Keratinocyte (primary cell): ENCODE measurements around the gene HES7. TPM values are rescaled to one million over a fixed set of nuclear protein-coding genes. Genes with fewer than 3 reads are reported as not detected.
A peak's percentile ranks its signal among the peaks of the same experiment; 100 is the strongest.

Experiments
- DNase-seq: peaks from one replicate; pipeline ENCODE4 v3.0.0-alpha.2; 2011; ENCODE audit warnings: low read depth, missing footprints, low spot score
- FAIRE-seq: peaks from 2 replicates; lab custom pipeline; 2011; peaks lifted over from hg19 to GRCh38; lab: Jason Lieb, UNC
- H2AFZ ChIP-seq: 2 replicates; pipeline ENCODE4 v1.6.0; 2012; ENCODE audit warnings: low read length, control low read depth, inconsistent platforms; ENCODE audit not compliant: control insufficient read depth
- H3K27ac ChIP-seq: 2 replicates; pipeline ENCODE4 v1.5.1; 2011; ENCODE audit warnings: low read length; ENCODE audit not compliant: control insufficient read depth, insufficient read depth
- H3K27me3 ChIP-seq: 3 replicates; pipeline ENCODE4 v1.6.0; 2011; ENCODE audit warnings: low read length; ENCODE audit not compliant: control insufficient read depth, insufficient read depth; ENCODE audit errors: extremely low read depth
- H3K36me3 ChIP-seq, 2 experiments: 2 replicates in 1 of 2; 3 replicates in 1 of 2; pipeline ENCODE4 v1.5.1; 2011; ENCODE audit warnings: low read length in 2 of 2, mild to moderate bottlenecking in 1 of 2; ENCODE audit not compliant: control insufficient read depth in 2 of 2, insufficient read depth in 2 of 2; ENCODE audit errors: extremely low read depth in 1 of 2
- H3K4me1 ChIP-seq: 3 replicates; pipeline ENCODE4 v1.5.1; 2011; ENCODE audit warnings: low read length; ENCODE audit not compliant: control insufficient read depth, insufficient read depth; ENCODE audit errors: extremely low read depth
- H3K4me2 ChIP-seq: 3 replicates; pipeline ENCODE4 v1.6.0; 2011; ENCODE audit warnings: low read depth, low read length; ENCODE audit not compliant: control insufficient read depth, insufficient read depth; ENCODE audit errors: extremely low read depth
- H3K4me3 ChIP-seq, 3 experiments: fragments of 200-600 bp in 1 of 3; sonication (generic) in 1 of 3; 2 replicates in 2 of 3; 3 replicates in 1 of 3; pipeline ENCODE4 v1.5.1; 2011 to 2016; ENCODE audit warnings: low read length in 3 of 3, mild to moderate bottlenecking in 3 of 3, control low read depth in 2 of 3, inconsistent platforms in 1 of 3, low read depth in 1 of 3, mixed read lengths in 1 of 3, mixed run types in 1 of 3, moderate library complexity in 1 of 3; ENCODE audit not compliant: control insufficient read depth in 2 of 3, insufficient read depth in 2 of 3; ENCODE audit errors: extremely low read depth in 1 of 3
- H3K79me2 ChIP-seq: 2 replicates; pipeline ENCODE4 v1.6.0; 2012; ENCODE audit warnings: low read length; ENCODE audit not compliant: control insufficient read depth, insufficient read depth
- H3K9ac ChIP-seq: 3 replicates; pipeline ENCODE4 v1.6.0; 2011; ENCODE audit warnings: low read length; ENCODE audit not compliant: control insufficient read depth, insufficient read depth; ENCODE audit errors: extremely low read depth
- H3K9me1 ChIP-seq: 3 replicates; pipeline ENCODE4 v1.6.0; 2011; ENCODE audit warnings: low read length; ENCODE audit not compliant: control insufficient read depth, insufficient read depth; ENCODE audit errors: extremely low read depth
- H3K9me3 ChIP-seq: 2 replicates; pipeline ENCODE4 v1.5.1; 2012; ENCODE audit warnings: low read depth, low read length; ENCODE audit not compliant: control insufficient read depth
- H4K20me1 ChIP-seq: 3 replicates; pipeline ENCODE4 v1.6.0; 2011; ENCODE audit warnings: low read length; ENCODE audit not compliant: control insufficient read depth, insufficient read depth; ENCODE audit errors: extremely low read depth
- EZH2 ChIP-seq: IDR thresholded peaks from one replicate; pipeline ENCODE4 v1.6.1; 2012; ENCODE audit warnings: inconsistent platforms, mild to moderate bottlenecking, low read length, moderate library complexity
- dilution Hi-C: fragments of 300-500 bp; cut with MboI; formaldehyde crosslinking; loops from one replicate; pipeline ENCODE4 v1.7.0; 2020; ENCODE audit warnings: low sequenced_read_pairs; ENCODE audit not compliant: extremely low pct_ligation_motif_present
- polyA plus RNA-seq, 5 experiments: library from polyadenylated mRNA; depleted of rRNA in 3 of 5; stranded (reverse) in 3 of 5; stranded (forward) in 1 of 5; unstranded in 1 of 5; fragments of >200 nt; gene quantifications; 1 replicate in 1 of 5; 2 replicates in 3 of 5; 3 replicates in 1 of 5; pipeline versions ENCODE4 v1.2.1 to v1.2.3, GENCODE V29; 2011 to 2012; ENCODE audit warnings: missing spikeins in 2 of 5, low read depth in 1 of 5, low replicate concordance in 1 of 5
- TF ChIP-seq, protein P1 (sequence below), 3 experiments: IDR thresholded peaks in 1 of 3; conservative IDR thresholded peaks in 1 of 3; optimal IDR thresholded peaks in 1 of 3; 2 replicates in 2 of 3; 3 replicates in 1 of 3; pipeline versions ENCODE3 to v1.5.1; 2011; ENCODE audit warnings: low read length in 3 of 3, mild to moderate bottlenecking in 3 of 3, moderate library complexity in 2 of 3, control low read depth in 1 of 3, inconsistent platforms in 1 of 3; ENCODE audit not compliant: insufficient read depth in 2 of 3; ENCODE audit errors: extremely low read depth in 1 of 3

HES7 gene
- polyA plus RNA-seq, 1 donor (not counting 4 experiments of a cell fraction or from before 2014, with no cell fraction given): 0.33 TPM

DNA sequence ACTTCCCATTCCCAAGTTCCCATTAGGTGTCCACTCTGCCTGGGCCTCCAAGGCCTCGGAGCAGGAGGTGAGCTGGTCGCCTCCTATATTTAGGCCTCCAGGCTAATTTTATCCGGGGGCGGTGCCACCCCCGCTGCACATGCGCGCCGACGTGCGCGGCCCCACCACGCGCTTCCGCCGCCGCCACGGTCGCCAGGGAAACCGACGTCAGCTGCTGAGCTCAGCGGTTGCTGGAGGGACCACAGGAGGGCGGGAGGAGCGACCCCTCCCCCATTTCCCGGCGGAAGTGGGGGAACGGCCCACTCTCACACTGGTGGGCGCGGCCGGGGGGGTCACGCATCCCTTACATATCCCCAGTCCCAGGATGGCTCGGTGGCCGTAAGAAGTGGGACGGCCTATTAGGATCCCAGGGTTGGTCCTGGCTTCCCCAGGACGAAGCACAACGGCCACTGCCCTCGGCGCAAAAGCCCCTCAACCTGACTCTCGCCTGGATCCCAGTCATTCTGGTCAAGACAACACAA is 27.3 kb upstream of the HES7 start:
- Histone ChIP-seq H3K4me1 (peaks cover 33% of the 10 kb centered on the region), H2AFZ (no peak overlapping the region)
- dilution Hi-C loops: no loop called here

DNA sequence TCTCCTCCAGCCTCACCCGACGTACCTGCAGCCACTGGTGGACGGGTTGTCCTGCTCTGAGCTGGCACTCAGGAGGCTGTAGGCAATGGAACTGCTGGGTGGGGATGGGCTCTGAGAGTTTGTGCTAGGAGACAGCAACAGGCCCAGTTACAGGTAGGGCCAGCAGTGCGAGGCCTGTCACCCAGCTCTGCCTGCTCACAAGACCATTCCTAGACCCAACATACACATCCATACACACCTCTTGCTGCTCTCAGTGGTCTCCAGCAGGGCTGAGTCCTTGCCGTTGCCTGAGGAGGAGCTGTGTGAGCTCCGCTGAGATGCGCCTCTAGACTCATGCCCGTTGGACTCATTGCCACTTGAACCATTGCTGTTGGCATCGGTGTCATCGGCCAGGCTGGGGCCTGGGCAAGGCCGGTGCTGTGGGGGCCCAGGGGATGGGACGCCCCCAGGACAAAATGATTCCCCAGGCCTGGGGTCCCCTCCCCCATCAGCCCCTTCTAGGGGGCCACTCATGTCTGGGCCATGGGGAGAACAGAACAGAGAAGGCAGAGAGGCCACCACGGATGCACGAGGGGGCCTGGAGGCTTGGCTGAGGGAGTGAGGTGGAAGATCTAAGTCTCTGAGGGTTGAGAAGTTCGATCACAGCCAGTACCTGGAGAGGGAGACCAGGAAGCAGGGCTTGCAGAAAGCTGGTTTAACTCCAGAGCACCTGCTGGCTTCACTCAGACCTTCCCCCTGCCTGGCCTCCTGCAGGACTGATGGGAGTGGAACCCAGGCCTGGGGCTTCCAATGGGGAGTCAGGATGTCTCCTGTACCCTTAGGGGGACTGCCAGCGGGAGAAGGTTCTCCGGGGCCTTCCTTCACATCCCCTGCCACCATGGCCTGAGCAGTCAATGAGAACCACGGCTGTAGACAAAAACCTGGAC is 26.6 kb upstream of the HES7 start:
- H3K4me2 ChIP-seq: peak overlapping the region; percentile 90
- peaks cover 46% of the 10 kb centered on the region for H3K79me2 ChIP-seq
- H3K9me3 ChIP-seq: no peaks in the 10 kb centered on the region
- peaks cover 45 to 60% of the 10 kb centered on the region in 2 experiments for H3K36me3 ChIP-seq
- FAIRE-seq: no peak
- H3K9me1 ChIP-seq: peaks cover 11% of the 10 kb centered on the region
- TF ChIP-seq, protein P1, sequence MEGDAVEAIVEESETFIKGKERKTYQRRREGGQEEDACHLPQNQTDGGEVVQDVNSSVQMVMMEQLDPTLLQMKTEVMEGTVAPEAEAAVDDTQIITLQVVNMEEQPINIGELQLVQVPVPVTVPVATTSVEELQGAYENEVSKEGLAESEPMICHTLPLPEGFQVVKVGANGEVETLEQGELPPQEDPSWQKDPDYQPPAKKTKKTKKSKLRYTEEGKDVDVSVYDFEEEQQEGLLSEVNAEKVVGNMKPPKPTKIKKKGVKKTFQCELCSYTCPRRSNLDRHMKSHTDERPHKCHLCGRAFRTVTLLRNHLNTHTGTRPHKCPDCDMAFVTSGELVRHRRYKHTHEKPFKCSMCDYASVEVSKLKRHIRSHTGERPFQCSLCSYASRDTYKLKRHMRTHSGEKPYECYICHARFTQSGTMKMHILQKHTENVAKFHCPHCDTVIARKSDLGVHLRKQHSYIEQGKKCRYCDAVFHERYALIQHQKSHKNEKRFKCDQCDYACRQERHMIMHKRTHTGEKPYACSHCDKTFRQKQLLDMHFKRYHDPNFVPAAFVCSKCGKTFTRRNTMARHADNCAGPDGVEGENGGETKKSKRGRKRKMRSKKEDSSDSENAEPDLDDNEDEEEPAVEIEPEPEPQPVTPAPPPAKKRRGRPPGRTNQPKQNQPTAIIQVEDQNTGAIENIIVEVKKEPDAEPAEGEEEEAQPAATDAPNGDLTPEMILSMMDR (optimal IDR thresholded peaks at IDR 0.05 in 1 of 3, IDR thresholded peaks at IDR 0.05 in 1 of 3, conservative IDR thresholded peaks at IDR 0.05 in 1 of 3; ENCODE audit: extremely low read depth in 1 of 3, insufficient read depth in 2 of 3, low read length in 3 of 3): no peak
- no peak for TF ChIP-seq EZH2
- dilution Hi-C loops: no loop called here
- no peaks in the 10 kb centered on the region for H3K27me3 ChIP-seq
- H4K20me1 ChIP-seq: peaks cover 18% of the 10 kb centered on the region
- H3K9ac ChIP-seq: peak overlapping the region; percentile 100
- peaks cover 33% of the 10 kb centered on the region for H3K4me1 ChIP-seq
- peak overlapping the region in 2 of 3 experiments; percentile 62 to 86 for H3K4me3 ChIP-seq
- H3K27ac ChIP-seq: peak overlapping the region; percentile 13
- H2AFZ ChIP-seq: no peak overlapping the region
- no peak for DNase-seq

More for the DNA sequence above, 27.3 kb upstream of the HES7 start:
- Histone ChIP-seq H3K27ac (peak overlapping the region; percentile 98), H3K36me3 (peaks cover 38 to 56% of the 10 kb centered on the region in 2 experiments), H3K9me3 (no peaks in the 10 kb centered on the region), H3K9ac (peak overlapping the region; percentile 100), H4K20me1 (peaks cover 18% of the 10 kb centered on the region), H3K9me1 (peaks cover 11% of the 10 kb centered on the region), H3K4me3 (peak overlapping the region; percentile 62 to 86 (median 83)), H3K79me2 (peaks cover 53% of the 10 kb centered on the region), H3K27me3 (no peaks in the 10 kb centered on the region), H3K4me2 (peak overlapping the region; percentile 90)
- TF ChIP-seq, protein P1 (optimal IDR thresholded peaks at IDR 0.05 in 1 of 3, IDR thresholded peaks at IDR 0.05 in 1 of 3, conservative IDR thresholded peaks at IDR 0.05 in 1 of 3; ENCODE audit: extremely low read depth in 1 of 3, insufficient read depth in 2 of 3, low read length in 3 of 3): no peak
- no peak for TF ChIP-seq EZH2
- no peak for DNase-seq
- no peak for FAIRE-seq
